Esophagus muscularis mucosa (tissue), 4 donors: ENCODE results near the gene THUMPD3. TPM values are rescaled to one million over a fixed set of nuclear protein-coding genes. Genes with fewer than 3 reads are reported as not detected.

Experiments
- DNase-seq: peaks from one replicate; pipeline ENCODE4 v3.0.0-alpha.2; 2017; ENCODE audit errors: extremely low spot score
- H3K27ac ChIP-seq, 4 donors: fragments of 200-600 bp; sonication (generic); replicated peaks in 1 of 4; 1 replicate in 3 of 4; 2 replicates in 1 of 4; pipeline ENCODE4 v1.5.1; 2016 to 2019; ENCODE audit warnings: mild to moderate bottlenecking in 1 of 4
- H3K27me3 ChIP-seq, 4 donors: fragments of 200-600 bp; sonication (generic); one replicate each; pipeline versions ENCODE4 v1.5.1 to v1.6.0; 2016 to 2019
- H3K36me3 ChIP-seq, 4 donors: fragments of 200-600 bp; sonication (generic); one replicate each; pipeline ENCODE4 v1.5.1; 2016 to 2019
- H3K4me1 ChIP-seq, 4 donors: fragments of 200-600 bp; sonication (generic); one replicate each; pipeline ENCODE4 v1.5.1; 2016 to 2019
- H3K4me3 ChIP-seq, 4 donors: fragments of 200-600 bp; sonication (generic); 1 replicate in 2 of 4; 2 replicates in 2 of 4; pipeline ENCODE4 v1.5.1; 2016 to 2019; ENCODE audit warnings: mild to moderate bottlenecking in 4 of 4, moderate library complexity in 1 of 4
- H3K9me3 ChIP-seq, 4 donors: fragments of 200-600 bp; sonication (generic); 1 replicate in 3 of 4; 2 replicates in 1 of 4; pipeline ENCODE4 v1.5.1; 2016 to 2019
- CTCF ChIP-seq, 3 experiments: fragments of 200-600 bp in 2 of 3; fragments of 450-650 bp in 1 of 3; sonication (generic) in 2 of 3; IDR thresholded peaks; one replicate each; pipeline ENCODE4 v1.5.1; 2017 to 2019; ENCODE audit warnings: antibody characterized with exemption in 3 of 3, mild to moderate bottlenecking in 2 of 3, moderate library complexity in 1 of 3
- EP300 ChIP-seq: sonication (generic); formaldehyde crosslinking; IDR thresholded peaks from one replicate; pipeline ENCODE4 v1.6.1; 2017; ENCODE audit warnings: antibody characterized with exemption
- POLR2A ChIP-seq: fragments of 450-650 bp; IDR thresholded peaks from one replicate; pipeline ENCODE4 v1.6.1; 2017; ENCODE audit warnings: antibody characterized with exemption, moderate library complexity, mild to moderate bottlenecking, low read depth
- POLR2AphosphoS5 ChIP-seq, 2 donors: sonication (generic); formaldehyde crosslinking; IDR thresholded peaks; one replicate each; pipeline ENCODE4 v1.6.1; 2017; ENCODE audit warnings: antibody characterized with exemption in 2 of 2
- WGBS: methylation state at CpG from one replicate; pipeline ENCODE4 v1.1.5; 2018; 5-methylcytosine and 5-hydroxymethylcytosine counted together
- intact Hi-C: fragments of 100-400 bp; cut with DNase I; formaldehyde crosslinking; loops from one replicate; pipeline ENCODE4 v1.15.1; 2023
- total RNA-seq, 4 donors: library from RNA; depleted of rRNA; stranded (reverse); fragments of >200 nt; gene quantifications; one replicate each; pipeline versions ENCODE4 v1.1.0 to v1.2.1, GENCODE V29; 2016

The THUMPD3 gene
- total RNA-seq, 4 donors from 2014 or later = 23.8 to 37.4 (median 26.1) TPM

GRCh38 chr3:9386501-9387321 lies 23.9 kb downstream of the THUMPD3 start:
- WGBS = 29% methylated on average over 1 of the region's 1 CpG
- no peak for DNase-seq
- Histone ChIP-seq H3K27ac (peak overlapping the region in 1 of 4 donors; percentile 8), H3K36me3 (peaks cover 61 to 94% (median 81%) of the 10 kb centered on the region in 4 donors), H3K27me3 (no peaks in the 10 kb centered on the region), H3K4me1 (peaks cover 7 to 15% (median 12%) of the 10 kb centered on the region in 4 donors), H3K9me3 (no peaks in the 10 kb centered on the region), H3K4me3 (no peak overlapping the region)
- TF ChIP-seq EP300 = no peak
- no peak for TF ChIP-seq POLR2AphosphoS5 (IDR thresholded peaks at IDR 0.05)
- no peak for TF ChIP-seq POLR2A
- TF ChIP-seq CTCF (IDR thresholded peaks at IDR 0.05) = no peak
- intact Hi-C loops = no loop called here

GRCh38 chr3:9387322-9387655 lies 24.4 kb downstream of the THUMPD3 start:
- no peaks in the 10 kb centered on the region for H3K9me3 ChIP-seq
- 59% methylated on average over 2 of the region's 2 CpGs for WGBS
- intact Hi-C loops = no loop called here
- TF ChIP-seq POLR2A = no peak
- no peak for TF ChIP-seq EP300
- no peak for TF ChIP-seq POLR2AphosphoS5 (IDR thresholded peaks at IDR 0.05)
- no peak for TF ChIP-seq CTCF (IDR thresholded peaks at IDR 0.05)
- H3K4me3 ChIP-seq = no peak overlapping the region
- peaks cover 61 to 97% (median 81%) of the 10 kb centered on the region in 4 donors for H3K36me3 ChIP-seq
- DNase-seq = no peak
- H3K27ac ChIP-seq = no peak overlapping the region
- H3K4me1 ChIP-seq = peaks cover 12 to 20% (median 18%) of the 10 kb centered on the region in 4 donors
- no peaks in the 10 kb centered on the region for H3K27me3 ChIP-seq

- Histone ChIP-seq H3K4me3 (no peak overlapping the region), H3K36me3 (peaks cover 61 to 92% (median 83%) of the 10 kb centered on the region in 4 donors), H3K9me3 (no peaks in the 10 kb centered on the region), H3K27me3 (no peaks in the 10 kb centered on the region), H3K4me1 (peaks cover 17 to 28% (median 26%) of the 10 kb centered on the region in 4 donors), H3K27ac (no peak overlapping the region)
- no peak for DNase-seq
- TF ChIP-seq CTCF (IDR thresholded peaks at IDR 0.05) (no peak), EP300 (no peak), POLR2A (no peak), POLR2AphosphoS5 (IDR thresholded peaks at IDR 0.05) (no peak)
- WGBS = 80% methylated on average over 2 of the region's 2 CpGs
- intact Hi-C loops = no loop called here
Observed at GRCh38 chr3:9388142-9388541, 25.3 kb downstream of the THUMPD3 start.

- Histone ChIP-seq H3K27me3 (no peaks in the 10 kb centered on the region), H3K4me1 (peaks cover 17 to 34% (median 32%) of the 10 kb centered on the region in 4 donors), H3K4me3 (no peak overlapping the region), H3K27ac (no peak overlapping the region), H3K36me3 (peaks cover 61 to 92% (median 82%) of the 10 kb centered on the region in 4 donors), H3K9me3 (no peaks in the 10 kb centered on the region)
- intact Hi-C loops = no loop called here
- TF ChIP-seq EP300 (no peak), POLR2A (no peak), CTCF (IDR thresholded peaks at IDR 0.05) (no peak), POLR2AphosphoS5 (IDR thresholded peaks at IDR 0.05) (no peak)
- DNase-seq = no peak
- 89% methylated on average over 5 of the region's 5 CpGs for WGBS
Observed at GRCh38 chr3:9388562-9389272, 25.9 kb downstream of the THUMPD3 start.
